GM12875 (cell line): ENCODE results near the gene RABL3.

ENCODE experiments used
- H3K4me3 ChIP-seq: one replicate; pipeline ENCODE4 v1.5.1; 2011; ENCODE audit warnings: low read depth, low read length, control low read depth
- CTCF ChIP-seq: IDR thresholded peaks from 2 replicates; pipeline ENCODE4 v1.5.1; 2011; ENCODE audit warnings: low read depth, mild to moderate bottlenecking, control low read depth, inconsistent platforms, low read length, moderate library complexity, borderline replicate concordance; ENCODE audit not compliant: insufficient read depth

RABL3 gene

GRCh38 chr3:120773932-120774331, 31.6 kb upstream of the RABL3 start:
- H3K4me3 ChIP-seq = no peak overlapping the region
- no peak for TF ChIP-seq CTCF

- H3K4me3 ChIP-seq = no peak overlapping the region
- TF ChIP-seq CTCF = no peak
Measured at GRCh38 chr3:120772081-120772480, 29.8 kb upstream of the RABL3 start.

GRCh38 chr3:120770891-120771290, 28.6 kb upstream of the RABL3 start:
- no peak for TF ChIP-seq CTCF
- no peak overlapping the region for H3K4me3 ChIP-seq

- TF ChIP-seq CTCF = no peak
- H3K4me3 ChIP-seq = no peak overlapping the region
Measured at GRCh38 chr3:120769436-120769835, 27.1 kb upstream of the RABL3 start.

- TF ChIP-seq CTCF = no peak
- no peak overlapping the region for H3K4me3 ChIP-seq
Measured at GRCh38 chr3:120767106-120767505, 24.8 kb upstream of the RABL3 start.

- H3K4me3 ChIP-seq = no peak overlapping the region
- TF ChIP-seq CTCF = no peak
Measured at GRCh38 chr3:120766576-120766975, 24.3 kb upstream of the RABL3 start.

GRCh38 chr3:120765830-120766493, 23.6 kb upstream of the RABL3 start:
- TF ChIP-seq CTCF = no peak
- H3K4me3 ChIP-seq = no peak overlapping the region
